GM18951 (cell line): ENCODE data around the gene PHACTR3.

Experiments used
- POLR2A ChIP-seq: IDR thresholded peaks from 4 replicates; pipeline ENCODE4 v1.6.1; 2011; ENCODE audit warnings: mild to moderate bottlenecking; ENCODE audit not compliant: insufficient read length, insufficient read depth; ENCODE audit errors: extremely low read depth
- in situ Hi-C: fragments of 300-500 bp; cut with MboI; formaldehyde crosslinking; loops from one replicate; pipeline ENCODE4 v1.12.0; 2022; ENCODE audit warnings: low sequenced_read_pairs, mixed read lengths, inconsistent platforms; ENCODE audit not compliant: unreplicated experiment

Gene PHACTR3

GRCh38 chr20:59673288-59673997 lies 69.1 kb downstream of the PHACTR3 start:
- in situ Hi-C loops, result no loop called here
- no peak for TF ChIP-seq POLR2A

- in situ Hi-C loops, result no loop called here
- TF ChIP-seq POLR2A, result no peak
These were observed 69.7 kb downstream of the PHACTR3 start for GRCh38 chr20:59673998-59674445.

DNA sequence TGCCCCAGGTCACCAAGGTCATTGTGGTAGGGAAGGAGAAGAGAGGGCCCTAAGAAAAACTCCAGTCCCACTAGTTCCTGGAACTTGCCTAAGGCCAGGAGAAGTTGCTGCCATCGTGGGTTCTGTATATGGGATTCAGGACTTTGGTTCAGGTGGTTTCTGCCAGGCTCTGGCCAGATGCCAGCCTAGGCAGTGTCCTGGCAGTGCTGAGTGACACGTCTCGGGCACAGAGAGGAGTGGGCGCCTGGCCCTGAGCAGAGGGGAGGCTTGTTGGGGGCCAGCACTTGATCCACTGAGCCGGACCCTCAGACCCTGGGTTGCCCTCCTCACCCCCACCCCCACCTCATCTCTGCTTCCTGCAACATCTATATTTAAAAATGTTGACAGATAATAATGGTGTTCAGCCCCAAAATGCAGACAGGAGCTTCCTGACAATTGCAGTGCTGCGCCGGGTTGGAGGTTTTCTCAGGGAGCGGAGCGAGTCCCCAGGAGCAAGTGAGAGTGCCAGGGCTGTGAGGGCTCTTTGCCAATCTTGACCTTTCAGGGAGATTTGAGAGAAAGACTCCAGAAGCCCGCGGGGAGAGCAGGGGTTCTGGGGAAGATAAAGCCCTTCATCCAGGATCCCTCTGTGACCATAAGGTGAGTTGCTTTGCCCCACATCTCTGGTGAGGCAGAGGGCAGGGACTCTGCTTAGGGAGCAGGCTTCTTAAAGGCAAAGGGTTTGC lies 71.9 kb downstream of the PHACTR3 start:
- in situ Hi-C loops, result no loop called here
- no peak for TF ChIP-seq POLR2A

GRCh38 chr20:59676851-59677182 lies 72.5 kb downstream of the PHACTR3 start:
- no peak for TF ChIP-seq POLR2A
- in situ Hi-C loops, result no loop called here

- in situ Hi-C loops, result no loop called here
- no peak for TF ChIP-seq POLR2A
These were observed 73.2 kb downstream of the PHACTR3 start for GRCh38 chr20:59677586-59677985.

DNA sequence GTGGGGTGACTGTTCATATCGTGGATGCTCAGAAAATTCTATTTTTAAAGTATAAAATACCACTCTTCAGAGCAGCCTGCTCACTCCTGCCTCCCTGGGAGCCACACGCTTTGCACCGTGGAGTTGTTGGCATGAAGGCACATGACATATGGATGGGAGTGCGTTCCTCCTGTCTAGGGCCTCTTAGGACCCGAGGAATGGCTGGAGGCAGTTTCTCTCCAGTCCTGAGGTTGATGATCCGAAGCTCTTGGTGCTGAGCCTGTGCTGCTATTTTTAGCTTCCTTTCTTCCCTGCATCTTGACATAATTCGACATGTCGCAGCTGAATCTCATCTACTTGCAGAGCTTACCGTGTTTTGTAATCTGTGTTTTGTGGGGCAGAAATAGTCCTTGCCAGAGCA lies 73.9 kb downstream of the PHACTR3 start:
- no peak for TF ChIP-seq POLR2A
- in situ Hi-C loops, result no loop called here

DNA sequence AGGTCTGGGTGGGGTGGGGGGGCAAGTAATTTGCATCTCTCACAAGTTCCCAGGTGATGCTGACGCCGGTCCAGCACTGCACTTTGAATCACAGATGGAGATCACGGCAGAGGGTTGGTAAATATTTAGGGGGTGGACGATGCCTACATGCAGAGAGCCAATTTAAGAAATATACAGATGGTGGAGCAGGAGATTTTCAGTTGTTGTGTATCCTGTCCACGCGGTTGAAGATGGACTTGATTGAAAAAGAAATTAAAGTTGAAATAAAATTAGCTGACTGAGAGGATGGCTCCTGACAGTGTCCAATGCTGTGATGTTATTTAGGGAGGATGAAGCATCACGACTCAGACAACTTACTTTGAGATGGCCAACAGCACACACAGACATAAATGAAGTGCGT lies 74.6 kb downstream of the PHACTR3 start:
- in situ Hi-C loops, result no loop called here
- no peak for TF ChIP-seq POLR2A

DNA sequence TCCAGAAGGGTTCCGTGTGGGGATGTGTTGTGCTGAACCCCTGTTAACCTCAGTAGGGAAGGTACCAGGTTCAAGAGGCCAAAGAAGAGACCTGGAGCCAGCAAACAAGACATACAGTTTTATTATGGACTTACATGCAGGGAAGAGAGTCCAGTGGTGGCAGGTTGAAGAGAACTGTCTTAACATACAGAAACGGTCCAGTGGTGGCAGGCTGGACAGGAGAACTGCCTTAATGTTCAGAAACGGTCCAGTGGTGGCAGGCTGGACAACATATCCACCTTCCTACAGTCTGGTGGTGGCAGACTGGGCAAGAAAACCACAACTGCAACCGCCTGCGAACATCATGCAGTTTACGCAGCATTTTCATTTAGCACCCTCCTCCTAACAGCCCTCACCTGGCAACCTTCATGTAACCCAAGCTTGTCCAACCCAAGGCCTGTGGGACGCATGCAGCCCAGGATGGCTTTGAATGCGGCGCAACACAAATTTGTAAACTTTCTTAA lies 75.9 kb downstream of the PHACTR3 start:
- in situ Hi-C loops, result no loop called here
- no peak for TF ChIP-seq POLR2A

GRCh38 chr20:59680852-59681251 lies 76.5 kb downstream of the PHACTR3 start:
- in situ Hi-C loops, result no loop called here
- no peak for TF ChIP-seq POLR2A

- no peak for TF ChIP-seq POLR2A
- in situ Hi-C loops, result no loop called here
These were observed 78.3 kb downstream of the PHACTR3 start for GRCh38 chr20:59682603-59683002.

GRCh38 chr20:59683181-59683580 lies 78.8 kb downstream of the PHACTR3 start:
- in situ Hi-C loops, result no loop called here

GRCh38 chr20:59684685-59685242 lies 80.4 kb downstream of the PHACTR3 start:
- no peak for TF ChIP-seq POLR2A
- in situ Hi-C loops, result no loop called here

More at GRCh38 chr20:59683181-59683580, 78.8 kb downstream of the PHACTR3 start:
- TF ChIP-seq POLR2A, result no peak

DNA sequence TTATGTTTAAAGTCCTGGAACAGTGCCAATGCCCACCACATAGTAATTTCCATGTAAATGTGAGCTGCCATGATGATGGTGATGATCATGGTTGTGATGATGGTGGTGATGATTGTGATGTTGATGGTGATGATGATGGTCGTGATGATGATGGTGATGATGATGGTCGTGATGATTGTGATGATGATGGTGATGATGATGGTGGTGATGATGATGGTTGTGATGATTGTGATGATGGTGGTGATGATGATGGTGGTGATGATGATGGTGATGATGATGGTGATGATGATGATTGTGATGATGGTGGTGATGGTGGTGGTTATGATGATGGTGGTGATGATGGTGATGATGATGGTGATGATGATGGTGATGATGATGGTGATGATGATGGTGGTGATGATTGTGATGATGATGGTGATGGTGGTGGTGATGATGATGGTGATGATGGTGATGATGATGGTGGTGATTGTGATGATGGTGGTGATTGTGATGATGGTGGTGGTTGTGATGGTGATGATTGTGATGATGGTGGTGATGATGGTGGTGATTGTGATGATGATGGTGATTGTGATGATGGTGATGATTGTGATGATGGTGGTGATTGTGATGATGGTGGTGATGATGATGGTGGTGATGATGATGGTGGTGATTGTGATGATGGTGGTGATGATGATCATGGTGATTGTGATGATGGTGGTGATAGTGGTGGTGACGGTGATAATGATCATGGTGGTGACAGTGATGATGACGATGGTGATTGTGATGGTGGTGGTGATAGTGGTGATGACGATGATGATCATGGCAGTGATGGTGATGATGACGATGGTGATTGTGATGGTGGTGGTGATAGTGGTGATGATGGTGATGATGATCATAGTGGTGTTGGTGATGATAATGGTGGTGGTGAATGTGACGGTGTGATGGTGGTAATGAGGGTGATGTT lies 82.3 kb downstream of the PHACTR3 start:
- no peak for TF ChIP-seq POLR2A
- in situ Hi-C loops, result no loop called here

DNA sequence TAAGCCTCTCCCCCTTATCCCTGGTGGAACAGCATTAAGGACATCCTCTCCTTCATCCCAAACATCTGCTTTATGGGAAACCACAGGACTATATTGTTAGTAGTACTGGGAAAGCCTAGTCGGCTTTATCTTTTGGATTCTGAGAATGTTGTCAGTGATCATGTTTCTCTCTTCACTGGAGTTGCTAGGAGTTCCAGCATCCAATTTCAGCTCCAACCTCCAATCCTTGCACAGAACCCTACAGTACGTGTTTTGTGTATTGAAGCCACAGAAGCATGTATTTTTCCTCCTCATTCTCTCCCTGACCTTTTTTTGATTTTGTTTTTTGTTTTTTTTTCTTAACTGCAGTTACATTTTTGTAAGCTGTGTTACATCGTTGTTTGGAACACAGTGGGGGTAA lies 84.0 kb downstream of the PHACTR3 start:
- TF ChIP-seq POLR2A, result no peak
- in situ Hi-C loops, result no loop called here
